Suppressor macrophage treated with lipopolysaccharide for 1 hour (primary cell): ENCODE results near the gene TBL1Y.

ENCODE experiments used
- DNase-seq, 3 donors: peaks; one replicate each; pipeline ENCODE4 v3.0.0-alpha.2; 2020 to 2022

Gene TBL1Y

GRCh38 chrY:7092836-7093235 lies 182.3 kb downstream of the TBL1Y start:
- peak in 1 of 3 donors; percentile 1 for DNase-seq

GRCh38 chrY:7094365-7094764 lies 183.9 kb downstream of the TBL1Y start:
- no peak for DNase-seq

- DNase-seq, result no peak
Measured at GRCh38 chrY:7097021-7097420, 186.5 kb downstream of the TBL1Y start.

- DNase-seq, result no peak
Measured at GRCh38 chrY:7099742-7100141, 189.2 kb downstream of the TBL1Y start.

- DNase-seq, result no peak
Measured at GRCh38 chrY:7102680-7103079, 192.2 kb downstream of the TBL1Y start.

- DNase-seq, result no peak
Measured at GRCh38 chrY:7107179-7107578, 196.7 kb downstream of the TBL1Y start.

- no peak for DNase-seq
Measured at GRCh38 chrY:7110086-7110485, 199.6 kb downstream of the TBL1Y start.

- DNase-seq, result no peak
Measured at GRCh38 chrY:7115871-7116270, 205.4 kb downstream of the TBL1Y start.

GRCh38 chrY:7122202-7122601 lies 211.7 kb downstream of the TBL1Y start:
- no peak for DNase-seq

GRCh38 chrY:7125136-7126056 lies 214.9 kb downstream of the TBL1Y start:
- DNase-seq, result no peak

GRCh38 chrY:7128211-7128610 lies 217.7 kb downstream of the TBL1Y start:
- DNase-seq, result no peak
